ENCODE data around the gene PAXX. TPM values are rescaled to one million over a fixed set of nuclear protein-coding genes. Genes with fewer than 3 reads are reported as not detected.

PAXX gene
- polyA plus RNA-seq, 1 donor from 2014 or later, result 276 TPM

DNA sequence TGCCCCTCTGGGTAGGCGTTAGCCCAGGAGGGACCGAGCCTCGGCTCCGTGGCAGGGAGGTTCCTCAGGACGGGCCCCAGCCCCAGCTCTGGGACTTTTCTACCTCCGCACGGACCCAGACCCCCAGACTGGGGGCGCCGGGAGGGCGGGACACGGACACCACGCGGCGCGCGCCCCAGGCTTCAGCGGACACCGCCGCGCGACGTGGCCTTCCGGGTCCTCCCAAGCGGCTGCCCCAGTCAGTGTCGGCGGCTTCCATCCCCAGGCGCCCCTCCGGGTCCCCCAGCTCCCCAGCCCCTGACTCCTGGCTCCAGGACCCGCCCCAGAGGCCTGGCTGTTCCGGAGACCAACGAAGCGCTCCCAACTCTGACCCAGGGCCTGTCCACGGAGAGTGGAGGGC is 6.4 kb upstream of the PAXX start:
- H3K9ac ChIP-seq (ENCODE audit: low read length), result no peak overlapping the region
- no peaks in the 10 kb centered on the region for H3K9me2 ChIP-seq (ENCODE audit: insufficient read depth, low read length)
- no peaks in the 10 kb centered on the region for H3F3A ChIP-seq (ENCODE audit: insufficient read depth, low read length, poor library complexity, severe bottlenecking)
- H3K4me3 ChIP-seq (ENCODE audit: low read length), result no peak overlapping the region
- H3K79me2 ChIP-seq (replicated peaks; ENCODE audit: insufficient read depth, low read length), result no peaks in the 10 kb centered on the region
- no peaks in the 10 kb centered on the region for H3K36me3 ChIP-seq (ENCODE audit: insufficient read depth, low read length)
- no peak overlapping the region for H2AFZ ChIP-seq (ENCODE audit: low read depth, low read length)
- H3K27ac ChIP-seq (ENCODE audit: low read length), result no peak overlapping the region
- H3K4me2 ChIP-seq (ENCODE audit: low read length), result no peak overlapping the region
- TF ChIP-seq EP300 (conservative IDR thresholded peaks at IDR 0.05; ENCODE audit: poor library complexity, severe bottlenecking), result no peak
- TF ChIP-seq, protein P1, sequence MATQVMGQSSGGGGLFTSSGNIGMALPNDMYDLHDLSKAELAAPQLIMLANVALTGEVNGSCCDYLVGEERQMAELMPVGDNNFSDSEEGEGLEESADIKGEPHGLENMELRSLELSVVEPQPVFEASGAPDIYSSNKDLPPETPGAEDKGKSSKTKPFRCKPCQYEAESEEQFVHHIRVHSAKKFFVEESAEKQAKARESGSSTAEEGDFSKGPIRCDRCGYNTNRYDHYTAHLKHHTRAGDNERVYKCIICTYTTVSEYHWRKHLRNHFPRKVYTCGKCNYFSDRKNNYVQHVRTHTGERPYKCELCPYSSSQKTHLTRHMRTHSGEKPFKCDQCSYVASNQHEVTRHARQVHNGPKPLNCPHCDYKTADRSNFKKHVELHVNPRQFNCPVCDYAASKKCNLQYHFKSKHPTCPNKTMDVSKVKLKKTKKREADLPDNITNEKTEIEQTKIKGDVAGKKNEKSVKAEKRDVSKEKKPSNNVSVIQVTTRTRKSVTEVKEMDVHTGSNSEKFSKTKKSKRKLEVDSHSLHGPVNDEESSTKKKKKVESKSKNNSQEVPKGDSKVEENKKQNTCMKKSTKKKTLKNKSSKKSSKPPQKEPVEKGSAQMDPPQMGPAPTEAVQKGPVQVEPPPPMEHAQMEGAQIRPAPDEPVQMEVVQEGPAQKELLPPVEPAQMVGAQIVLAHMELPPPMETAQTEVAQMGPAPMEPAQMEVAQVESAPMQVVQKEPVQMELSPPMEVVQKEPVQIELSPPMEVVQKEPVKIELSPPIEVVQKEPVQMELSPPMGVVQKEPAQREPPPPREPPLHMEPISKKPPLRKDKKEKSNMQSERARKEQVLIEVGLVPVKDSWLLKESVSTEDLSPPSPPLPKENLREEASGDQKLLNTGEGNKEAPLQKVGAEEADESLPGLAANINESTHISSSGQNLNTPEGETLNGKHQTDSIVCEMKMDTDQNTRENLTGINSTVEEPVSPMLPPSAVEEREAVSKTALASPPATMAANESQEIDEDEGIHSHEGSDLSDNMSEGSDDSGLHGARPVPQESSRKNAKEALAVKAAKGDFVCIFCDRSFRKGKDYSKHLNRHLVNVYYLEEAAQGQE (IDR thresholded peaks at IDR 0.05; ENCODE audit: borderline replicate concordance), result no peak
- TF ChIP-seq EZH2 (IDR thresholded peaks at IDR 0.05; ENCODE audit: borderline replicate concordance, insufficient read depth, low read length, poor library complexity, severe bottlenecking), result no peak
- no peak for TF ChIP-seq MXI1 (conservative IDR thresholded peaks at IDR 0.05; ENCODE audit: poor library complexity, severe bottlenecking)
- TF ChIP-seq RAD21 (conservative IDR thresholded peaks at IDR 0.05), result no peak
- TF ChIP-seq, protein P2, sequence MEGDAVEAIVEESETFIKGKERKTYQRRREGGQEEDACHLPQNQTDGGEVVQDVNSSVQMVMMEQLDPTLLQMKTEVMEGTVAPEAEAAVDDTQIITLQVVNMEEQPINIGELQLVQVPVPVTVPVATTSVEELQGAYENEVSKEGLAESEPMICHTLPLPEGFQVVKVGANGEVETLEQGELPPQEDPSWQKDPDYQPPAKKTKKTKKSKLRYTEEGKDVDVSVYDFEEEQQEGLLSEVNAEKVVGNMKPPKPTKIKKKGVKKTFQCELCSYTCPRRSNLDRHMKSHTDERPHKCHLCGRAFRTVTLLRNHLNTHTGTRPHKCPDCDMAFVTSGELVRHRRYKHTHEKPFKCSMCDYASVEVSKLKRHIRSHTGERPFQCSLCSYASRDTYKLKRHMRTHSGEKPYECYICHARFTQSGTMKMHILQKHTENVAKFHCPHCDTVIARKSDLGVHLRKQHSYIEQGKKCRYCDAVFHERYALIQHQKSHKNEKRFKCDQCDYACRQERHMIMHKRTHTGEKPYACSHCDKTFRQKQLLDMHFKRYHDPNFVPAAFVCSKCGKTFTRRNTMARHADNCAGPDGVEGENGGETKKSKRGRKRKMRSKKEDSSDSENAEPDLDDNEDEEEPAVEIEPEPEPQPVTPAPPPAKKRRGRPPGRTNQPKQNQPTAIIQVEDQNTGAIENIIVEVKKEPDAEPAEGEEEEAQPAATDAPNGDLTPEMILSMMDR (IDR thresholded peaks at IDR 0.05; ENCODE audit: poor library complexity, severe bottlenecking), result no peak
- TF ChIP-seq POLR2AphosphoS5 (IDR thresholded peaks at IDR 0.05), result no peak
- TF ChIP-seq TAF1 (IDR thresholded peaks at IDR 0.05; ENCODE audit: low read depth), result no peak
- no peak for TF ChIP-seq SMC3 (conservative IDR thresholded peaks at IDR 0.05; ENCODE audit: poor library complexity)
- H4K20me1 ChIP-seq (ENCODE audit: insufficient read depth), result no peaks in the 10 kb centered on the region
- H3K27me3 ChIP-seq (ENCODE audit: insufficient read depth, low read depth, low read length), result peaks cover 35% of the 10 kb centered on the region
- H3K9me3 ChIP-seq (ENCODE audit: low read length), result no peaks in the 10 kb centered on the region

DNA sequence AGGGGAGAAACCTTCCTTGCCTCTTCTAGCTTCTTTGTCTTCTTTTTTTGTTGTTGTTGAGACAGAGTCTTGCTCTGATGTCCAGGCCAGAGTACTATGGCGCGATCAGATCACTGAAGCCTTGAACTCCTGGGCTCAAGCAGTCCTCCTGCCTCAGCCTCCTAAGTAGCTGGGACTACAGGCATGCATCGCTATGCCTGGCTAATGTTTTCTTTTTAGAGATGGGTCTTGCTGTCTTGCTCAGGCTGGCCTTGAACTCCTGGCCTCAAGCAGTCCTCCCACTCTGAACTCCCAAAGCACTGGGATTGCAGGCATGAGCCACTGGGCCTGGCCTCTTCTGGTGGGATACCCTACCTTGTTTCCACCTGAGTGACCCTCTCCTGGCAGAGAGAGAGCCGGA is 3.4 kb upstream of the PAXX start:
- Histone ChIP-seq H3K9me2 (ENCODE audit: insufficient read depth, low read length) (no peaks in the 10 kb centered on the region), H3K36me3 (ENCODE audit: insufficient read depth, low read length) (no peaks in the 10 kb centered on the region), H2AFZ (ENCODE audit: low read depth, low read length) (no peak overlapping the region), H3F3A (ENCODE audit: insufficient read depth, low read length, poor library complexity, severe bottlenecking) (no peaks in the 10 kb centered on the region), H3K4me2 (ENCODE audit: low read length) (no peak overlapping the region), H3K9ac (ENCODE audit: low read length) (no peak overlapping the region), H3K27ac (ENCODE audit: low read length) (no peak overlapping the region), H3K9me3 (ENCODE audit: low read length) (no peaks in the 10 kb centered on the region), H4K20me1 (ENCODE audit: insufficient read depth) (no peaks in the 10 kb centered on the region), H3K4me3 (ENCODE audit: low read length) (no peak overlapping the region), H3K27me3 (ENCODE audit: insufficient read depth, low read depth, low read length) (peaks cover 28% of the 10 kb centered on the region), H3K79me2 (replicated peaks; ENCODE audit: insufficient read depth, low read length) (no peaks in the 10 kb centered on the region)
- TF ChIP-seq, protein P1 (IDR thresholded peaks at IDR 0.05; ENCODE audit: borderline replicate concordance), result no peak
- TF ChIP-seq POLR2AphosphoS5 (IDR thresholded peaks at IDR 0.05) (no peak), RAD21 (conservative IDR thresholded peaks at IDR 0.05) (no peak), SMC3 (conservative IDR thresholded peaks at IDR 0.05; ENCODE audit: poor library complexity) (no peak), EZH2 (IDR thresholded peaks at IDR 0.05; ENCODE audit: borderline replicate concordance, insufficient read depth, low read length, poor library complexity, severe bottlenecking) (no peak)
- TF ChIP-seq, protein P2 (IDR thresholded peaks at IDR 0.05; ENCODE audit: poor library complexity, severe bottlenecking), result no peak

Measured in neural cell (in vitro differentiated cells).